K562 (cell line): Measurements from ENCODE around the gene MRAP2. TPM values are rescaled to one million over a fixed set of nuclear protein-coding genes. Genes with fewer than 3 reads are reported as not detected.

Source experiments
- ATF1 ChIP-seq, 2 experiments: fragments of 450-650 bp in 1 of 2; IDR thresholded peaks; 2 replicates each; pipeline ENCODE4 v1.6.1; 2016; ENCODE audit warnings: missing compliant biosample characterization in 1 of 2, missing genetic modification characterization in 1 of 2
- BCOR ChIP-seq: fragments of 450-650 bp; IDR thresholded peaks from 2 replicates; pipeline ENCODE4 v1.6.1; 2016
- C11orf30 ChIP-seq: fragments of 450-650 bp; IDR thresholded peaks from 2 replicates; pipeline ENCODE4 v1.6.1; 2016; ENCODE audit warnings: low read depth, mild to moderate bottlenecking
- CBX3 ChIP-seq, 2 experiments: IDR thresholded peaks; 1 replicate in 1 of 2; 2 replicates in 1 of 2; pipeline ENCODE4 v1.6.1; 2012; ENCODE audit warnings: inconsistent platforms in 2 of 2, low read length in 2 of 2, borderline replicate concordance in 1 of 2, control low read depth in 1 of 2
- CC2D1A ChIP-seq: fragments of 450-650 bp; IDR thresholded peaks from 2 replicates; pipeline ENCODE4 v1.6.1; 2017; ENCODE audit warnings: mild to moderate bottlenecking
- EHMT2 ChIP-seq: fragments of 450-650 bp; IDR thresholded peaks from 2 replicates; pipeline ENCODE4 v1.6.1; 2018; ENCODE audit warnings: antibody characterized with exemption
- FOXK2 ChIP-seq, 2 experiments: fragments of 450-650 bp; IDR thresholded peaks in 1 of 2; conservative IDR thresholded peaks in 1 of 2; 2 replicates each; pipeline ENCODE4 v1.6.1; 2016; ENCODE audit warnings: low read depth in 2 of 2, mild to moderate bottlenecking in 1 of 2
- KAT8 ChIP-seq: fragments of 450-650 bp; IDR thresholded peaks from 2 replicates; pipeline ENCODE4 v1.6.1; 2016; ENCODE audit warnings: low read depth, mild to moderate bottlenecking
- LCOR ChIP-seq: sonication (generic); formaldehyde crosslinking; IDR thresholded peaks from 2 replicates; pipeline ENCODE4 v1.8.0; 2022; ENCODE audit warnings: mild to moderate bottlenecking, missing genetic modification reagents
- MEF2A ChIP-seq: IDR thresholded peaks from 2 replicates; pipeline ENCODE4 v1.6.1; 2011; ENCODE audit warnings: low read depth, mild to moderate bottlenecking, low read length, moderate library complexity; ENCODE audit not compliant: control insufficient read depth
- MTA1 ChIP-seq: fragments of 450-650 bp; IDR thresholded peaks from 2 replicates; pipeline ENCODE4 v1.6.1; 2017; ENCODE audit warnings: borderline replicate concordance
- NFE2 ChIP-seq: IDR thresholded peaks from 2 replicates; pipeline ENCODE4 v1.6.1; 2014; ENCODE audit warnings: antibody characterized with exemption, low read depth
- POLR2A ChIP-seq: fragments of 450-650 bp; conservative IDR thresholded peaks from 2 replicates; pipeline ENCODE4 v1.6.1; 2016
- POLR2AphosphoS5 ChIP-seq: IDR thresholded peaks from 2 replicates; pipeline ENCODE4 v1.6.1; 2011; ENCODE audit warnings: mild to moderate bottlenecking, low read depth, low read length, moderate library complexity; ENCODE audit not compliant: control insufficient read depth, insufficient read depth
- SMARCC2 ChIP-seq: fragments of 450-650 bp; IDR thresholded peaks from 2 replicates; pipeline ENCODE4 v1.6.1; 2017; ENCODE audit warnings: antibody characterized with exemption, moderate library complexity, mild to moderate bottlenecking, low read depth
- SMARCE1 ChIP-seq: fragments of 450-650 bp; IDR thresholded peaks from 2 replicates; pipeline ENCODE4 v1.7.1; 2016; ENCODE audit warnings: mild to moderate bottlenecking
- STAT5A ChIP-seq: IDR thresholded peaks from 2 replicates; pipeline ENCODE4 v1.6.1; 2012; ENCODE audit warnings: low read length, inconsistent platforms, borderline replicate concordance
- TAF1 ChIP-seq: IDR thresholded peaks from 2 replicates; pipeline ENCODE4 v1.6.1; 2011; ENCODE audit warnings: mild to moderate bottlenecking, low read length, moderate library complexity; ENCODE audit not compliant: insufficient read depth, control insufficient read depth, severe bottlenecking; ENCODE audit errors: extremely low read depth
- TCF3 ChIP-seq: sonication (generic); formaldehyde crosslinking; IDR thresholded peaks from 2 replicates; pipeline ENCODE4 v1.4.0; 2020; ENCODE audit warnings: mild to moderate bottlenecking, missing genetic modification reagents
- TCF7L2 ChIP-seq: fragments of 150-350 bp; IDR thresholded peaks from 2 replicates; pipeline ENCODE4 v1.6.1; 2016; ENCODE audit warnings: low read depth, mild to moderate bottlenecking, low read length, moderate library complexity
- ZNF24 ChIP-seq: fragments of 450-650 bp; IDR thresholded peaks from 2 replicates; pipeline ENCODE4 v1.6.1; 2016
- polyA plus RNA-seq, 8 experiments: library from polyadenylated mRNA; depleted of rRNA in 4 of 8; stranded (reverse) in 5 of 8; unstranded in 3 of 8; fragments of >200 nt; fragmentation: Nextera tagmentation in 2 of 8; fragmentation: Illumina TruSeq in 1 of 8; extraction: Ambion mirVana in 2 of 8; extraction: Trizol in 1 of 8; gene quantifications; 2 replicates each; pipeline versions ENCODE4 v1.2.1 to v1.2.3, GENCODE V29; 2011 to 2014; ENCODE audit warnings: inconsistent platforms in 1 of 8, missing spikeins in 1 of 8
- total RNA-seq, 7 experiments: library from RNA; depleted of rRNA in 6 of 7; stranded (reverse); fragments of >200 nt in 6 of 7; fragmentation: Illumina TruSeq in 2 of 7; extraction: Trizol in 2 of 7; gene quantifications; 2 replicates each; pipeline versions ENCODE4 v1.2.1 to v1.2.3, GENCODE V29; 2011 to 2021; ENCODE audit warnings: low replicate concordance in 1 of 7
- TF ChIP-seq, protein P1 (sequence below): fragments of 450-650 bp; IDR thresholded peaks from 2 replicates; pipeline ENCODE4 v1.6.1; 2018; ENCODE audit not compliant: partially characterized antibody
- TF ChIP-seq, protein P2 (sequence below): fragments of 450-650 bp; IDR thresholded peaks from 2 replicates; pipeline ENCODE4 v1.6.1; 2017; ENCODE audit warnings: antibody characterized with exemption, mild to moderate bottlenecking

MRAP2 gene
- total and polyA plus RNA-seq, 9 of the 15 experiments (the other 6 are each of a cell fraction or from before 2014, with no cell fraction given), result 5.9 to 38.9 (median 9.3) TPM

DNA sequence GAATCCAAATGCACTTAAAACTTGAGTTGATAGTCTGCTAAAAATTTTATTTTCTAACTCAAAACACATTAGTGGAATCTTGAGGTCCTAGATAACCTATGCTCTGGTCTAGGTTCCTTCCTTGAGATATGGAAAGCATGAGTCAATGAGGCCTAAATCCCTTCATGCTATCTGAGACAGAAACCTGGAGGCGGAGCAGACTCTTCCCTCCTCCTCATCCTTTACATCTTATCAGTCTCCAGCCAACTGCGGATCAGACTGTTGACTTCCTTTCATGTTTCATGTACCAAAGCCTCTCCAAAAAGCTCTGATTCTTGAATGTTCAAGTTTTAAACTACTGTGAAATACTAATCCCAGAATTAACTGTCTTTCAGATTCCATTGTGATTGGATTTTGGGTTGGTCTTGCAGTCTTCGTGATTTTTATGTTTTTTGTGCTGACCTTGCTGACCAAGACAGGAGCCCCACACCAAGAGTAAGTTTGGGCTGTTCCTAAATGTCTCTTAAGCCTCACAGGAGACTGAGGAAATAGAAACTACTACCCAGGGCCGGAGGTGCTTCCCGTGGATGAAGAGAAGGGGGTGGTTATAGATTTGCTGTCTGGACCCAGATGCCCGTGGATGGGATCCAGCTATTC, 29.1 kb downstream of the MRAP2 start (continued):
- TF ChIP-seq CC2D1A, result peak; percentile 93
- TF ChIP-seq MTA1, result peak; percentile 30; the same call in 1 of the 2 replicates
- no peak for TF ChIP-seq KAT8
- TF ChIP-seq CBX3 (IDR thresholded peaks at IDR 0.05; ENCODE audit: borderline replicate concordance in 1 of 2, low read length in 2 of 2), result peak in 1 of 2 experiments; percentile 65; a peak in 1 of 3 replicates
- TF ChIP-seq NFE2, result peak; percentile 37; the same call in 1 of the 2 replicates
- 0 out of 2 replicates have a peak, but pooled peaks have one; percentile 21 for TF ChIP-seq MEF2A
- TF ChIP-seq STAT5A, result peak; percentile 96
- peak; percentile 98 for TF ChIP-seq POLR2AphosphoS5
- TF ChIP-seq FOXK2 (conservative IDR thresholded peaks at IDR 0.05 in 1 of 2, IDR thresholded peaks at IDR 0.05 in 1 of 2; ENCODE audit: low read depth in 2 of 2), result peak; percentile 48 to 57; a peak in 2 of 4 replicates
- peak; percentile 87 for TF ChIP-seq EHMT2
- no peak for TF ChIP-seq POLR2A
- peak; percentile 43; the same call in 1 of the 2 replicates for TF ChIP-seq C11orf30
- peak; percentile 98 for TF ChIP-seq SMARCE1
- TF ChIP-seq SMARCC2, result peak; percentile 98
- TF ChIP-seq LCOR (CRISPR knock-in tag), result peak; percentile 96
- TF ChIP-seq, protein P1, sequence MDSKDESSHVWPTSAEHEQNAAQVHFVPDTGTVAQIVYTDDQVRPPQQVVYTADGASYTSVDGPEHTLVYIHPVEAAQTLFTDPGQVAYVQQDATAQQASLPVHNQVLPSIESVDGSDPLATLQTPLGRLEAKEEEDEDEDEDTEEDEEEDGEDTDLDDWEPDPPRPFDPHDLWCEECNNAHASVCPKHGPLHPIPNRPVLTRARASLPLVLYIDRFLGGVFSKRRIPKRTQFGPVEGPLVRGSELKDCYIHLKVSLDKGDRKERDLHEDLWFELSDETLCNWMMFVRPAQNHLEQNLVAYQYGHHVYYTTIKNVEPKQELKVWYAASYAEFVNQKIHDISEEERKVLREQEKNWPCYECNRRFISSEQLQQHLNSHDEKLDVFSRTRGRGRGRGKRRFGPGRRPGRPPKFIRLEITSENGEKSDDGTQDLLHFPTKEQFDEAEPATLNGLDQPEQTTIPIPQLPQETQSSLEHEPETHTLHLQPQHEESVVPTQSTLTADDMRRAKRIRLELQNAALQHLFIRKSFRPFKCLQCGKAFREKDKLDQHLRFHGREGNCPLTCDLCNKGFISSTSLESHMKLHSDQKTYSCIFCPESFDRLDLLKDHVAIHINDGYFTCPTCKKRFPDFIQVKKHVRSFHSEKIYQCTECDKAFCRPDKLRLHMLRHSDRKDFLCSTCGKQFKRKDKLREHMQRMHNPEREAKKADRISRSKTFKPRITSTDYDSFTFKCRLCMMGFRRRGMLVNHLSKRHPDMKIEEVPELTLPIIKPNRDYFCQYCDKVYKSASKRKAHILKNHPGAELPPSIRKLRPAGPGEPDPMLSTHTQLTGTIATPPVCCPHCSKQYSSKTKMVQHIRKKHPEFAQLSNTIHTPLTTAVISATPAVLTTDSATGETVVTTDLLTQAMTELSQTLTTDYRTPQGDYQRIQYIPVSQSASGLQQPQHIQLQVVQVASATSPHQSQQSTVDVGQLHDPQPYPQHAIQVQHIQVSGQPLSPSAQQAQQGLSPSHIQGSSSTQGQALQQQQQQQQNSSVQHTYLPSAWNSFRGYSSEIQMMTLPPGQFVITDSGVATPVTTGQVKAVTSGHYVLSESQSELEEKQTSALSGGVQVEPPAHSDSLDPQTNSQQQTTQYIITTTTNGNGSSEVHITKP, result peak; percentile 84
- no peak for TF ChIP-seq ATF1 (CRISPR knock-in tag; IDR thresholded peaks at IDR 0.05)
- TF ChIP-seq ATF1 (tag; IDR thresholded peaks at IDR 0.05), result no peak; the same call in 1 of the 2 replicates
- peak; percentile 57; the same call in 1 of the 2 replicates for TF ChIP-seq TCF7L2
- TF ChIP-seq ZNF24, result peak; percentile 76
- TF ChIP-seq TCF3 (CRISPR knock-in tag), result peak; percentile 97
- peak; percentile 21 for TF ChIP-seq TAF1
- TF ChIP-seq, protein P2, sequence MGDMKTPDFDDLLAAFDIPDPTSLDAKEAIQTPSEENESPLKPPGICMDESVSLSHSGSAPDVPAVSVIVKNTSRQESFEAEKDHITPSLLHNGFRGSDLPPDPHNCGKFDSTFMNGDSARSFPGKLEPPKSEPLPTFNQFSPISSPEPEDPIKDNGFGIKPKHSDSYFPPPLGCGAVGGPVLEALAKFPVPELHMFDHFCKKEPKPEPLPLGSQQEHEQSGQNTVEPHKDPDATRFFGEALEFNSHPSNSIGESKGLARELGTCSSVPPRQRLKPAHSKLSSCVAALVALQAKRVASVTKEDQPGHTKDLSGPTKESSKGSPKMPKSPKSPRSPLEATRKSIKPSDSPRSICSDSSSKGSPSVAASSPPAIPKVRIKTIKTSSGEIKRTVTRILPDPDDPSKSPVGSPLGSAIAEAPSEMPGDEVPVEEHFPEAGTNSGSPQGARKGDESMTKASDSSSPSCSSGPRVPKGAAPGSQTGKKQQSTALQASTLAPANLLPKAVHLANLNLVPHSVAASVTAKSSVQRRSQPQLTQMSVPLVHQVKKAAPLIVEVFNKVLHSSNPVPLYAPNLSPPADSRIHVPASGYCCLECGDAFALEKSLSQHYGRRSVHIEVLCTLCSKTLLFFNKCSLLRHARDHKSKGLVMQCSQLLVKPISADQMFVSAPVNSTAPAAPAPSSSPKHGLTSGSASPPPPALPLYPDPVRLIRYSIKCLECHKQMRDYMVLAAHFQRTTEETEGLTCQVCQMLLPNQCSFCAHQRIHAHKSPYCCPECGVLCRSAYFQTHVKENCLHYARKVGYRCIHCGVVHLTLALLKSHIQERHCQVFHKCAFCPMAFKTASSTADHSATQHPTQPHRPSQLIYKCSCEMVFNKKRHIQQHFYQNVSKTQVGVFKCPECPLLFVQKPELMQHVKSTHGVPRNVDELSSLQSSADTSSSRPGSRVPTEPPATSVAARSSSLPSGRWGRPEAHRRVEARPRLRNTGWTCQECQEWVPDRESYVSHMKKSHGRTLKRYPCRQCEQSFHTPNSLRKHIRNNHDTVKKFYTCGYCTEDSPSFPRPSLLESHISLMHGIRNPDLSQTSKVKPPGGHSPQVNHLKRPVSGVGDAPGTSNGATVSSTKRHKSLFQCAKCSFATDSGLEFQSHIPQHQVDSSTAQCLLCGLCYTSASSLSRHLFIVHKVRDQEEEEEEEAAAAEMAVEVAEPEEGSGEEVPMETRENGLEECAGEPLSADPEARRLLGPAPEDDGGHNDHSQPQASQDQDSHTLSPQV, result 0 out of 2 replicates have a peak, but pooled peaks have one; percentile 40
- peak; percentile 78 for TF ChIP-seq BCOR
